ENCODE data around the gene VTI1A.

The VTI1A gene

GRCh38 chr10:112839928-112840654 lies 393.1 kb downstream of the VTI1A start:
- no peak overlapping the region for H3K4me3 ChIP-seq (ENCODE audit: low read length)
- H3K4me1 ChIP-seq (ENCODE audit: insufficient read depth, low read length) = peaks cover 13% of the 10 kb centered on the region; the same call in 1 of the 2 replicates
- H3K27me3 ChIP-seq (ENCODE audit: insufficient read depth, low read length) = no peaks in the 10 kb centered on the region
- H3K9me3 ChIP-seq (ENCODE audit: insufficient read depth, low read depth, low read length) = no peaks in the 10 kb centered on the region
- H3K36me3 ChIP-seq (ENCODE audit: insufficient read depth, low read length) = no peaks in the 10 kb centered on the region
- H3K9ac ChIP-seq (ENCODE audit: low read depth, low read length) = no peak overlapping the region
- H3K27ac ChIP-seq (ENCODE audit: low read depth, low read length) = no peak overlapping the region
- WGBS = 92% methylated on average over 5 of the region's 5 CpGs

GRCh38 chr10:112841549-112841948 lies 394.5 kb downstream of the VTI1A start:
- Histone ChIP-seq H3K36me3 (ENCODE audit: insufficient read depth, low read length) (no peaks in the 10 kb centered on the region), H3K27me3 (ENCODE audit: insufficient read depth, low read length) (no peaks in the 10 kb centered on the region), H3K27ac (ENCODE audit: low read depth, low read length) (no peak overlapping the region), H3K9me3 (ENCODE audit: insufficient read depth, low read depth, low read length) (no peaks in the 10 kb centered on the region), H3K9ac (ENCODE audit: low read depth, low read length) (no peak overlapping the region), H3K4me3 (ENCODE audit: low read length) (no peak overlapping the region), H3K4me1 (ENCODE audit: insufficient read depth, low read length) (peaks cover 3% of the 10 kb centered on the region; the same call in 1 of the 2 replicates)
- 96% methylated on average over 7 of the region's 7 CpGs for WGBS

- no peak overlapping the region for H3K4me3 ChIP-seq (ENCODE audit: low read length)
- H3K4me1 ChIP-seq (ENCODE audit: insufficient read depth, low read length) = peaks cover 3% of the 10 kb centered on the region; the same call in 1 of the 2 replicates
- no peaks in the 10 kb centered on the region for H3K36me3 ChIP-seq (ENCODE audit: insufficient read depth, low read length)
- 89% methylated on average over 3 of the region's 3 CpGs for WGBS
- no peak overlapping the region for H3K9ac ChIP-seq (ENCODE audit: low read depth, low read length)
- H3K27ac ChIP-seq (ENCODE audit: low read depth, low read length) = no peak overlapping the region
- peaks cover 11% of the 10 kb centered on the region for H3K9me3 ChIP-seq (ENCODE audit: insufficient read depth, low read depth, low read length)
- H3K27me3 ChIP-seq (ENCODE audit: insufficient read depth, low read length) = no peaks in the 10 kb centered on the region
Observed at GRCh38 chr10:112842832-112843360, 395.9 kb downstream of the VTI1A start.

GRCh38 chr10:112843623-112844022 lies 396.6 kb downstream of the VTI1A start:
- peaks cover 3% of the 10 kb centered on the region; the same call in 1 of the 2 replicates for H3K4me1 ChIP-seq (ENCODE audit: insufficient read depth, low read length)
- no peak overlapping the region for H3K4me3 ChIP-seq (ENCODE audit: low read length)
- H3K27ac ChIP-seq (ENCODE audit: low read depth, low read length) = no peak overlapping the region
- H3K36me3 ChIP-seq (ENCODE audit: insufficient read depth, low read length) = no peaks in the 10 kb centered on the region
- no peaks in the 10 kb centered on the region for H3K27me3 ChIP-seq (ENCODE audit: insufficient read depth, low read length)
- 79% methylated on average over 3 of the region's 3 CpGs for WGBS
- H3K9ac ChIP-seq (ENCODE audit: low read depth, low read length) = no peak overlapping the region
- peaks cover 18% of the 10 kb centered on the region for H3K9me3 ChIP-seq (ENCODE audit: insufficient read depth, low read depth, low read length)

- Histone ChIP-seq H3K27ac (ENCODE audit: low read depth, low read length) (no peak overlapping the region), H3K9ac (ENCODE audit: low read depth, low read length) (no peak overlapping the region), H3K9me3 (ENCODE audit: insufficient read depth, low read depth, low read length) (peaks cover 18% of the 10 kb centered on the region), H3K4me3 (ENCODE audit: low read length) (no peak overlapping the region), H3K36me3 (ENCODE audit: insufficient read depth, low read length) (no peaks in the 10 kb centered on the region), H3K4me1 (ENCODE audit: insufficient read depth, low read length) (no peaks in the 10 kb centered on the region), H3K27me3 (ENCODE audit: insufficient read depth, low read length) (no peaks in the 10 kb centered on the region)
- 95% methylated on average over 27 of the region's 27 CpGs for WGBS
Observed at GRCh38 chr10:112844681-112845544, 397.9 kb downstream of the VTI1A start.

GRCh38 chr10:112847778-112848177 lies 400.8 kb downstream of the VTI1A start:
- Histone ChIP-seq H3K9ac (ENCODE audit: low read depth, low read length) (no peak overlapping the region), H3K27me3 (ENCODE audit: insufficient read depth, low read length) (no peaks in the 10 kb centered on the region), H3K4me3 (ENCODE audit: low read length) (no peak overlapping the region), H3K36me3 (ENCODE audit: insufficient read depth, low read length) (no peaks in the 10 kb centered on the region), H3K9me3 (ENCODE audit: insufficient read depth, low read depth, low read length) (peaks cover 18% of the 10 kb centered on the region), H3K4me1 (ENCODE audit: insufficient read depth, low read length) (no peaks in the 10 kb centered on the region), H3K27ac (ENCODE audit: low read depth, low read length) (no peak overlapping the region)
- 97% methylated on average over 2 of the region's 2 CpGs for WGBS

GRCh38 chr10:112848228-112848627 lies 401.2 kb downstream of the VTI1A start:
- peaks cover 18% of the 10 kb centered on the region for H3K9me3 ChIP-seq (ENCODE audit: insufficient read depth, low read depth, low read length)
- H3K4me1 ChIP-seq (ENCODE audit: insufficient read depth, low read length) = no peaks in the 10 kb centered on the region
- H3K27ac ChIP-seq (ENCODE audit: low read depth, low read length) = no peak overlapping the region
- no peak overlapping the region for H3K9ac ChIP-seq (ENCODE audit: low read depth, low read length)
- no peaks in the 10 kb centered on the region for H3K36me3 ChIP-seq (ENCODE audit: insufficient read depth, low read length)
- no peak overlapping the region for H3K4me3 ChIP-seq (ENCODE audit: low read length)
- 89% methylated on average over 2 of the region's 2 CpGs for WGBS
- no peaks in the 10 kb centered on the region for H3K27me3 ChIP-seq (ENCODE audit: insufficient read depth, low read length)

GRCh38 chr10:112848868-112849430 lies 401.9 kb downstream of the VTI1A start:
- H3K4me1 ChIP-seq (ENCODE audit: insufficient read depth, low read length) = no peaks in the 10 kb centered on the region
- peaks cover 18% of the 10 kb centered on the region for H3K9me3 ChIP-seq (ENCODE audit: insufficient read depth, low read depth, low read length)
- no peak overlapping the region for H3K4me3 ChIP-seq (ENCODE audit: low read length)
- no peaks in the 10 kb centered on the region for H3K36me3 ChIP-seq (ENCODE audit: insufficient read depth, low read length)
- H3K27ac ChIP-seq (ENCODE audit: low read depth, low read length) = no peak overlapping the region
- WGBS = 93% methylated on average over 3 of the region's 3 CpGs
- no peak overlapping the region for H3K9ac ChIP-seq (ENCODE audit: low read depth, low read length)
- H3K27me3 ChIP-seq (ENCODE audit: insufficient read depth, low read length) = no peaks in the 10 kb centered on the region

GRCh38 chr10:112849546-112849945 lies 402.5 kb downstream of the VTI1A start:
- Histone ChIP-seq H3K36me3 (ENCODE audit: insufficient read depth, low read length) (no peaks in the 10 kb centered on the region), H3K4me3 (ENCODE audit: low read length) (no peak overlapping the region), H3K4me1 (ENCODE audit: insufficient read depth, low read length) (no peaks in the 10 kb centered on the region), H3K27me3 (ENCODE audit: insufficient read depth, low read length) (no peaks in the 10 kb centered on the region), H3K27ac (ENCODE audit: low read depth, low read length) (no peak overlapping the region), H3K9me3 (ENCODE audit: insufficient read depth, low read depth, low read length) (peaks cover 18% of the 10 kb centered on the region), H3K9ac (ENCODE audit: low read depth, low read length) (no peak overlapping the region)
- WGBS = 94% methylated on average over 6 of the region's 6 CpGs

- 97% methylated on average over 3 of the region's 4 CpGs for WGBS
- Histone ChIP-seq H3K36me3 (ENCODE audit: insufficient read depth, low read length) (no peaks in the 10 kb centered on the region), H3K27ac (ENCODE audit: low read depth, low read length) (no peak overlapping the region), H3K27me3 (ENCODE audit: insufficient read depth, low read length) (no peaks in the 10 kb centered on the region), H3K9ac (ENCODE audit: low read depth, low read length) (no peak overlapping the region), H3K4me1 (ENCODE audit: insufficient read depth, low read length) (no peaks in the 10 kb centered on the region), H3K4me3 (ENCODE audit: low read length) (no peak overlapping the region), H3K9me3 (ENCODE audit: insufficient read depth, low read depth, low read length) (peaks cover 18% of the 10 kb centered on the region)
Observed at GRCh38 chr10:112851181-112851580, 404.2 kb downstream of the VTI1A start.
